Sciatic nerve (tissue), 2 donors: ENCODE measurements around the gene SMYD5. TPM values are rescaled to one million over a fixed set of nuclear protein-coding genes. Genes with fewer than 3 reads are reported as not detected.
A peak's percentile ranks its signal among the peaks of the same experiment; 100 is the strongest.

Experiments used
- ATAC-seq: fragments of 200-7000 bp; cut with Tn5 transposase; one replicate; pipeline ENCODE4 v1.9.1; 2020; ENCODE audit warnings: mild to moderate bottlenecking, moderate library complexity
- DNase-seq: peaks from one replicate; pipeline ENCODE4 v3.0.0-alpha.2; 2020; ENCODE audit warnings: low spot score
- intact Hi-C: fragments of 100-400 bp; cut with DNase I; formaldehyde crosslinking; loops from one replicate; pipeline ENCODE4 v1.14.2; 2022
- total RNA-seq: library from RNA; stranded (reverse); fragmentation: NEBNext Ultra II Directional; extraction: Animal tissue kit (Norgen Biotek cat#: 25700); gene quantifications from one replicate; pipeline ENCODE4 v1.2.1, GENCODE V29; 2021
- donor health status: DM: no; HTN: no; CAD: no.
- donor health status: DM: no; HTN: no; CAD: no.

The SMYD5 gene
- total RNA-seq, 1 donor from 2014 or later = 22.7 TPM

GRCh38 chr2:73233932-73234832, 20.1 kb downstream of the SMYD5 start, which contains the start of gene CCT7:
Gene CCT7, plus strand, starts transcription at chr2:73234308. Its CDS starts 71 bp downstream, at chr2:73234379.
- intact Hi-C loops = no loop called here
- peak; percentile 96 for ATAC-seq
- DNase-seq = peak; percentile 89

- no peak for ATAC-seq
- DNase-seq = no peak
- intact Hi-C loops = no loop called here
Measured at GRCh38 chr2:73235315-73236028, 21.4 kb downstream of the SMYD5 start.

GRCh38 chr2:73237168-73237567, 23.1 kb downstream of the SMYD5 start:
- intact Hi-C loops = no loop called here
- DNase-seq (no peak), ATAC-seq (no peak)

- DNase-seq (no peak), ATAC-seq (no peak)
- intact Hi-C loops = no loop called here
Measured at GRCh38 chr2:73238149-73238548, 24.1 kb downstream of the SMYD5 start.

GRCh38 chr2:73238976-73239375, 24.9 kb downstream of the SMYD5 start:
- DNase-seq (no peak), ATAC-seq (no peak)

GRCh38 chr2:73239776-73240175, 25.7 kb downstream of the SMYD5 start:
- intact Hi-C loops = no loop called here
- ATAC-seq (no peak), DNase-seq (no peak)

More at GRCh38 chr2:73238976-73239375, 24.9 kb downstream of the SMYD5 start:
- intact Hi-C loops = no loop called here

GRCh38 chr2:73243884-73244570, 30.0 kb downstream of the SMYD5 start:
- ATAC-seq (no peak), DNase-seq (no peak)
- intact Hi-C loops = no loop called here

- DNase-seq = no peak
- no peak for ATAC-seq
- intact Hi-C loops = no loop called here
Measured at GRCh38 chr2:73244580-73244979, 30.5 kb downstream of the SMYD5 start.

GRCh38 chr2:73246850-73247249, 32.8 kb downstream of the SMYD5 start:
- DNase-seq (no peak), ATAC-seq (no peak)
- intact Hi-C loops = no loop called here

- intact Hi-C loops = no loop called here
- DNase-seq (no peak), ATAC-seq (no peak)
Measured at GRCh38 chr2:73249636-73250035, 35.6 kb downstream of the SMYD5 start.

GRCh38 chr2:73250872-73251846, 37.1 kb downstream of the SMYD5 start:
- ATAC-seq = no peak
- intact Hi-C loops = no loop called here
- DNase-seq = no peak

GRCh38 chr2:73252238-73253027, 38.4 kb downstream of the SMYD5 start:
- ATAC-seq (no peak), DNase-seq (no peak)
- intact Hi-C loops = no loop called here

- no peak for ATAC-seq
- no peak for DNase-seq
- intact Hi-C loops = no loop called here
Measured at GRCh38 chr2:73253400-73253799, 39.4 kb downstream of the SMYD5 start.

GRCh38 chr2:73253901-73254300, 39.9 kb downstream of the SMYD5 start:
- ATAC-seq = no peak
- no peak for DNase-seq
- intact Hi-C loops = no loop called here

- ATAC-seq (no peak), DNase-seq (no peak)
- intact Hi-C loops = no loop called here
Measured at GRCh38 chr2:73254343-73255006, 40.4 kb downstream of the SMYD5 start.

- no peak for ATAC-seq
- intact Hi-C loops = no loop called here
- DNase-seq = no peak
Measured at GRCh38 chr2:73255007-73255644, 41.1 kb downstream of the SMYD5 start.
